GM12878 (cell line): ENCODE measurements around the gene CARD14. TPM values are rescaled to one million over a fixed set of nuclear protein-coding genes. Genes with fewer than 3 reads are reported as not detected.

Experiments used
- ATAC-seq: fragments of 200-7000 bp; cut with Tn5 transposase; 3 replicates; pipeline ENCODE4 v1.9.1; 2020; ENCODE audit warnings: mild to moderate bottlenecking, moderate library complexity
- BruUV-seq: library from RNA; stranded (reverse); fragments of 400-500 nt; replicated peaks from 2 replicates; lab custom pipeline; 2021; lab: Mats Ljungman, UMichigan
- CTCF ChIA-PET: fragments of 300-600 bp; sonication (Branson Sonifier 250); formaldehyde crosslinking; extraction: SDS; loops from one replicate; lab custom pipeline; 2021; ENCODE audit warnings: inconsistent platforms; lab: Yijun Ruan, JAX
- POLR2A ChIA-PET: fragments of 350-600 bp; formaldehyde crosslinking; extraction: SDS; loops from one replicate; lab custom pipeline; 2021; ENCODE audit warnings: inconsistent platforms; lab: Charles Lee
- RAD21 ChIA-PET: fragments of 300-600 bp; sonication (Branson Sonifier 250); formaldehyde crosslinking; loops from one replicate; lab custom pipeline; 2023; ENCODE audit warnings: antibody characterized with exemption; ENCODE audit not compliant: unreplicated experiment; lab: Charles Lee
- SMC1A ChIA-PET: fragments of 300-600 bp; sonication (Branson Sonifier 250); formaldehyde crosslinking; loops from one replicate; lab custom pipeline; 2023; ENCODE audit not compliant: unreplicated experiment, uncharacterized antibody; lab: Charles Lee
- DNase-seq: peaks from one replicate; pipeline ENCODE4 v3.0.0-alpha.2; 2011; ENCODE audit warnings: low read depth, low spot score
- FAIRE-seq: peaks from 3 replicates; lab custom pipeline; 2011; peaks lifted over from hg19 to GRCh38; lab: Jason Lieb, UNC
- H2AFZ ChIP-seq: 2 replicates; pipeline ENCODE4 v1.6.0; 2011; ENCODE audit warnings: low read depth, low read length, control low read depth; ENCODE audit not compliant: control insufficient read depth
- H3K27ac ChIP-seq: 2 replicates; pipeline ENCODE4 v1.5.1; 2011; ENCODE audit warnings: control low read depth; ENCODE audit not compliant: control insufficient read depth, insufficient read depth
- H3K27me3 ChIP-seq, 2 experiments: replicated peaks in 1 of 2; 2 replicates each; pipeline versions ENCODE4 v1.6.0 to v1.6.1; 2011; ENCODE audit warnings: low read length in 1 of 2; ENCODE audit not compliant: control insufficient read depth in 2 of 2, insufficient read depth in 2 of 2
- H3K36me3 ChIP-seq, 2 experiments: 2 replicates each; pipeline ENCODE4 v1.5.1; 2011; ENCODE audit warnings: low read length in 1 of 2; ENCODE audit not compliant: control insufficient read depth in 2 of 2, insufficient read depth in 2 of 2
- H3K4me1 ChIP-seq: 2 replicates; pipeline ENCODE4 v1.6.1; 2011; ENCODE audit warnings: mild to moderate bottlenecking, low read length, moderate library complexity, mixed read lengths; ENCODE audit not compliant: control insufficient read depth, insufficient read depth
- H3K4me2 ChIP-seq: 2 replicates; pipeline ENCODE4 v1.6.0; 2011; ENCODE audit warnings: control low read depth; ENCODE audit not compliant: control insufficient read depth, insufficient read depth
- H3K4me3 ChIP-seq: fragments of 200-600 bp; sonication (generic); 2 replicates; pipeline ENCODE4 v1.5.1; 2016
- H3K79me2 ChIP-seq: 2 replicates; pipeline ENCODE4 v1.6.0; 2011; ENCODE audit warnings: low read length; ENCODE audit not compliant: control insufficient read depth, insufficient read depth
- H3K9ac ChIP-seq: 2 replicates; pipeline ENCODE4 v1.8.0; 2011; ENCODE audit warnings: low read length, control low read depth, mixed read lengths; ENCODE audit not compliant: control insufficient read depth, insufficient read depth
- H3K9me3 ChIP-seq: replicated peaks from 3 replicates; pipeline ENCODE4 v1.5.1; 2011; ENCODE audit warnings: mild to moderate bottlenecking, low read length; ENCODE audit not compliant: control insufficient read depth, insufficient read depth
- H4K20me1 ChIP-seq: 2 replicates; pipeline ENCODE4 v1.6.0; 2011; ENCODE audit not compliant: control insufficient read depth, insufficient read depth
- CREM ChIP-seq: IDR thresholded peaks from 2 replicates; pipeline ENCODE4 v1.6.1; 2014; ENCODE audit warnings: antibody characterized with exemption, low read depth
- MLLT1 ChIP-seq: fragments of 450-650 bp; IDR thresholded peaks from 2 replicates; pipeline ENCODE4 v1.6.1; 2016; ENCODE audit warnings: mild to moderate bottlenecking
- NKRF ChIP-seq: fragments of 450-650 bp; conservative IDR thresholded peaks from 2 replicates; pipeline ENCODE4 v1.6.1; 2017; ENCODE audit warnings: mild to moderate bottlenecking, moderate library complexity
- PAX5 ChIP-seq: IDR thresholded peaks from 2 replicates; pipeline ENCODE4 v1.6.1; 2011; ENCODE audit warnings: low read depth, low read length, borderline replicate concordance
- POLR2A ChIP-seq: IDR thresholded peaks from 2 replicates; pipeline ENCODE4 v1.6.1; 2011; ENCODE audit warnings: low read depth, mild to moderate bottlenecking, low read length
- SUZ12 ChIP-seq: fragments of 200-600 bp; sonication (generic); IDR thresholded peaks from one replicate; pipeline ENCODE4 v1.6.1; 2018; ENCODE audit warnings: antibody characterized with exemption, mild to moderate bottlenecking; ENCODE audit not compliant: unreplicated experiment
- WGBS: methylation state at CpG from one replicate; pipeline ENCODE4 v1.1.6; 2016; ENCODE audit warnings: low lambda C conversion rate; ENCODE audit not compliant: insufficient replicate concordance, insufficient coverage; ENCODE audit errors: missing lambda C conversion rate; 5-methylcytosine and 5-hydroxymethylcytosine counted together
- in situ Hi-C: fragments of 300-500 bp; cut with MboI; formaldehyde crosslinking; loops from 9 replicates; pipeline ENCODE4 v1.14.3; 2018; ENCODE audit warnings: mixed read lengths
- intact Hi-C: fragments of 100-400 bp; cut with micrococcal nuclease; formaldehyde crosslinking; loops from one replicate; pipeline ENCODE4 v1.14.2; 2022; ENCODE audit not compliant: unreplicated experiment
- polyA plus RNA-seq, 11 experiments: library from polyadenylated mRNA; depleted of rRNA in 4 of 11; unstranded in 6 of 11; stranded (reverse) in 5 of 11; fragments of >200 nt; fragmentation: Nextera tagmentation in 4 of 11; fragmentation: Illumina TruSeq in 1 of 11; extraction: Ambion mirVana in 4 of 11; extraction: Trizol in 1 of 11; gene quantifications; 1 replicate in 1 of 11; 2 replicates in 10 of 11; pipeline versions ENCODE4 v1.2.1 to v1.2.3, GENCODE V29; 2011 to 2016; ENCODE audit warnings: inconsistent platforms in 2 of 11, missing spikeins in 2 of 11, low read depth in 1 of 11
- total RNA-seq, 4 experiments: library from RNA; depleted of rRNA in 3 of 4; stranded (reverse); fragments of >200 nt in 3 of 4; fragmentation: Illumina TruSeq in 1 of 4; extraction: Trizol in 1 of 4; gene quantifications; 2 replicates each; pipeline versions ENCODE4 v1.2.1 to v1.2.3, GENCODE V29; 2013 to 2021

CARD14 gene
- total and polyA plus RNA-seq, 10 of the 15 experiments (the other 5 are each of a cell fraction or from before 2014, with no cell fraction given), result 0.08 to 0.15 TPM; not detected in 8

GRCh38 chr17:80247561-80247960 is 77.7 kb downstream of the CARD14 start (continued):
- no peak for TF ChIP-seq NKRF

GRCh38 chr17:80248001-80248893 is 78.4 kb downstream of the CARD14 start:
- H3K79me2 ChIP-seq, result no peaks in the 10 kb centered on the region
- no peaks in the 10 kb centered on the region for H3K4me1 ChIP-seq
- intact Hi-C loops, result no loop called here
- TF ChIP-seq MLLT1 (no peak), POLR2A (no peak), SUZ12 (no peak), PAX5 (no peak), CREM (no peak)
- TF ChIP-seq, all 136 proteins: peak for 0
- SMC1A ChIA-PET, result interaction anchor here (1.0 kb wide), 1 partner anchor 11 kb away, joined by 3 read pairs; no protein-coding TSS in a partner anchor
- BruUV-seq, result no TSS peak
- Histone ChIP-seq H3K9ac (no peak overlapping the region), H2AFZ (no peak overlapping the region), H3K27ac (no peak overlapping the region), H3K4me3 (no peak overlapping the region), H3K4me2 (no peak overlapping the region), H3K36me3 (no peaks in the 10 kb centered on the region), H3K27me3 (no peaks in the 10 kb centered on the region), H3K9me3 (no peaks in the 10 kb centered on the region), H4K20me1 (no peaks in the 10 kb centered on the region)
- POLR2A ChIA-PET, result no interaction called here
- CTCF ChIA-PET, result interaction anchor here (0.8 kb wide), 1 partner anchor 19 kb away, joined by 3 read pairs; no protein-coding TSS in a partner anchor
- ATAC-seq (no peak), FAIRE-seq (no peak), DNase-seq (no peak)
- RAD21 ChIA-PET, result no interaction called here
- in situ Hi-C loops, result no loop called here
- 62% methylated on average over 23 of the region's 23 CpGs for WGBS
